Erythroblast (primary cell): ENCODE measurements around the gene FREM2.

Experiments used
- GATA1 ChIP-seq: IDR thresholded peaks from 2 replicates; pipeline ENCODE4 v1.6.1; 2011; ENCODE audit warnings: low read depth, mild to moderate bottlenecking, control low read depth, low read length, moderate library complexity
- POLR2A ChIP-seq: IDR thresholded peaks from 2 replicates; pipeline ENCODE4 v1.6.1; 2011; ENCODE audit warnings: mild to moderate bottlenecking, low read length

DNA sequence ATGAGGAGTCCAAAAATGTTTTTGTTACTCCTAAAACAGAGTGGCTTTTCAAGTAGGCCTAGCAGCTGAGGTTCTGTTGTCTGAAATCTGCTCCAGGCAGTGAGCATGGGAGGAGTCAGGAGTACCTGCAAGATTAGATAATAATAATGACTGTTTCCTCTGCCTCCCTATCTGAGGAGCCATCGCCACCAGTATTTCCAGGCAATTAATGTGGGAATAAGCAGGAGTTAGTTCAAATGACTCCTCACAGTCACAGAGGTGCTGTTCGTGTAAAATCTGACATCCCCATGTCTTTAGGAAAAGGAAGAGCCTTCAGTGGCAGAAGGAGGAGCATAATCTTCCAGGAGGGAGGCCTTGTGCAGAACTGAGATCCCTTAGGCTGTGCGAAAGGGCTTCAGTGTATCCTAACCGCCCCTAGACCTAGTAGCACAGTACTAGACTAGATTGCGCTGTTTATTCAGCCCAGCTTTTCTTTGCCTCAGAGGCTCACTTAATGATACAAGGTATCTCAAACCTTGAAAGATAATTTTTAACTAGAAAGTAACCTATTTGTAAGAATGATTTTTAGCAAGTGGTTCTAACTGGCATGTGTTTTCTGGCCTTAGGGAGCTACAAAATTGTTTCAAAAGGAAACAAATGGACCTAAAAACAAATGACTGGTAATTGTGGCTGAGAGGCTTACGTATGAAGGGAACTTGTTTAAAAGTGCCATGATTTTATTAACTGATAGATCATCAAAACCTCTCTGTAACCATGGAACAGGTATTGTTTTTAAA lies 49.0 kb downstream of the FREM2 start:
- no peak for TF ChIP-seq POLR2A
- TF ChIP-seq GATA1, result no peak
